Spleen (tissue), 7 donors: ENCODE results near the gene SULT1A2.

Experiments used
- CTCF ChIP-seq, 11 experiments: fragments of 200-600 bp in 7 of 11; fragments of 450-650 bp in 4 of 11; sonication (generic) in 4 of 11; IDR thresholded peaks in 8 of 11; conservative IDR thresholded peaks in 3 of 11; 1 replicate in 7 of 11; 2 replicates in 4 of 11; pipeline versions ENCODE4 v1.4.0 to v1.8.0; 2016 to 2021; ENCODE audit warnings: antibody characterized with exemption in 11 of 11, inconsistent platforms in 4 of 11, mild to moderate bottlenecking in 1 of 11
- POLR2A ChIP-seq, 3 donors: fragments of 450-650 bp; IDR thresholded peaks; one replicate each; pipeline ENCODE4 v1.5.1; 2017; ENCODE audit warnings: antibody characterized with exemption in 3 of 3, mild to moderate bottlenecking in 1 of 3
- donor health status: DM: no; HTN: no; CAD: no; lungs with moderate emphysema.
- donor health status: DM: no; HTN: no; CAD: no.
- donor health status: DM: no; HTN: no; CAD: no.

DNA sequence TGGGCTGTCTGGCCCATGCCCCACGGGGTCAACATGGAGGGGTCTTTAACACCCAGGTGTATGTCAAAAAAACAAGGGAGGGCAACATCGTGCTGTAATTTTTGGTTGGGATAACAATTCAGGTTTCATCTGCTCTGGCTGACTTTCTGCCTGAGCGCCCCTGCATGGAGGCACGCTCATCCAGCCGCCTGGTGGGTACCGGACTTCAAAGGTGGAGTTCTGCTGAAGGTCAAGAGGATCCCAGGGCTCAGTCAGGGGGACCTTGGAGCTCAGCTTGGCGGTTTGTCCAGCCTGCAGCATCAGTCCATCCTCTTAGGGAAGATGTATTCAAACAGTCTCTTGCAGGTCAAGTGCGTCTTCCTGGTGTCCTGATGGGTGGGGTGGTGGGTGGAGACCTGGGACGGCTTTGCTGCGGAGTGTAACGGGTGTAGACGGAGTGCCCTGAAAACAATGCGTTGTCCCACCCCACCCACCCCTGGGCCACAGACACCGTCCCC, 48.5 kb downstream of the SULT1A2 start:
- no peak for TF ChIP-seq CTCF (IDR thresholded peaks at IDR 0.05 in 8 of 11, conservative IDR thresholded peaks at IDR 0.05 in 3 of 11)
- TF ChIP-seq POLR2A (IDR thresholded peaks at IDR 0.05), result no peak
